ENCODE measurements around the gene CATSPER3.

DNA sequence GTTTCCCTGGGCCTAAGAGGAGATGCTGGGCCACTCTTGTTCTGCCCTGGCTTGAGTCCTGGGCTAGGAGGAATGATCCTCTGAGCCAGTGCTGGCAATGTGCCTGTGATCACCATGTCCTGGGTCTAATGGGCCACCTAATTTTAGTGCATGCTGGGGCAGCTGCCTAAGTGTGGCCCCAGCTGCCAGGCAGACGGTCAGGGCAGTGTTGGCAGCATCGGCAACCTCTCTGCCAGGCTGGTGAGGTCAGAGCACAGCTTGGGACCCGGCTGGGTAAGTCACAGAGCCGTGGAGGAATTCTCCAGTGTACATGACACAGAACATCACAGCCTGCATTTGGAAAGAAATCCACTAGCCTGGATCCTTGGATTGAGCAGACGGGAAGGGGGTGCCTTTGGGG, 87.7 kb downstream of the CATSPER3 start:
- TF ChIP-seq CTCF (IDR thresholded peaks at IDR 0.05), result no peak
- no peak for TF ChIP-seq POLR2A (IDR thresholded peaks at IDR 0.05)
- no peak for TF ChIP-seq POLR2AphosphoS5 (IDR thresholded peaks at IDR 0.05)
